ENCODE data around the gene CYP4F12.

Gene CYP4F12

DNA sequence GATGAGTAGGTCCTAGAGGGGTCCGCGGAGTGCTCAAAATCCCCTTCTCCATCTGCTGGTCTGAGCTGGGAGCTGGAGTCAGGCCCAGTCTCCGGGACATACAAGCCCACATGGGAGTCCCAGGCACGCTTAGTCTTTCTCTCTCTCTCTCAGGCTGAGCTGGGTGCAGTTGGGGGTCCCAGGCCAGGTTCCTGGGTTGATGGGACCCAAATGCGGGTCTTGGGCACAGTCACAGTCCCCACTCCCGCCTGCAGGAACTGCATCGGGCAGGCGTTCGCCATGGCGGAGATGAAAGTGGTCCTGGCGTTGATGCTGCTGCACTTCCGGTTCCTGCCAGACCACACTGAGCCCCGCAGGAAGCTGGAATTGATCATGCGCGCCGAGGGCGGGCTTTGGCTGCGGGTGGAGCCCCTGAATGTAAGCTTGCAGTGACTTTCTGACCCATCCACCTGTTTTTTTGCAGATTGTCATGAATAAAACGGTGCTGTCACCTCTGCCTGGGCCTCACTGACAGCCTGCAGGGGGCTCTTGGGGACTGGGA is 23.8 kb downstream of the CYP4F12 start:
- H3K9ac ChIP-seq (ENCODE audit: low read depth, low read length): no peak overlapping the region
- no peaks in the 10 kb centered on the region for H3K79me2 ChIP-seq (ENCODE audit: insufficient read depth, low read length)
- no peaks in the 10 kb centered on the region for H4K20me1 ChIP-seq (ENCODE audit: insufficient read depth, low read length)
- no peak overlapping the region for H3K4me3 ChIP-seq (ENCODE audit: low read depth in 1 of 2, low read length in 2 of 2)
- no peak for ATAC-seq (ENCODE audit: insufficient read depth, low read depth)
- DNase-seq: no peak
- no peak overlapping the region for H3K27ac ChIP-seq (ENCODE audit: low read length)
- no peak overlapping the region for H3K4me2 ChIP-seq (ENCODE audit: insufficient read depth, low read length)
- H2AFZ ChIP-seq (ENCODE audit: low read depth, low read length): no peak overlapping the region
- H3K4me1 ChIP-seq (ENCODE audit: insufficient read depth, low read length): no peaks in the 10 kb centered on the region
- H3K9me3 ChIP-seq (ENCODE audit: insufficient read depth, low read length, severe bottlenecking): no peaks in the 10 kb centered on the region
- H3K27me3 ChIP-seq (ENCODE audit: insufficient read depth, low read length, poor library complexity): no peaks in the 10 kb centered on the region
- TF ChIP-seq, protein P1, sequence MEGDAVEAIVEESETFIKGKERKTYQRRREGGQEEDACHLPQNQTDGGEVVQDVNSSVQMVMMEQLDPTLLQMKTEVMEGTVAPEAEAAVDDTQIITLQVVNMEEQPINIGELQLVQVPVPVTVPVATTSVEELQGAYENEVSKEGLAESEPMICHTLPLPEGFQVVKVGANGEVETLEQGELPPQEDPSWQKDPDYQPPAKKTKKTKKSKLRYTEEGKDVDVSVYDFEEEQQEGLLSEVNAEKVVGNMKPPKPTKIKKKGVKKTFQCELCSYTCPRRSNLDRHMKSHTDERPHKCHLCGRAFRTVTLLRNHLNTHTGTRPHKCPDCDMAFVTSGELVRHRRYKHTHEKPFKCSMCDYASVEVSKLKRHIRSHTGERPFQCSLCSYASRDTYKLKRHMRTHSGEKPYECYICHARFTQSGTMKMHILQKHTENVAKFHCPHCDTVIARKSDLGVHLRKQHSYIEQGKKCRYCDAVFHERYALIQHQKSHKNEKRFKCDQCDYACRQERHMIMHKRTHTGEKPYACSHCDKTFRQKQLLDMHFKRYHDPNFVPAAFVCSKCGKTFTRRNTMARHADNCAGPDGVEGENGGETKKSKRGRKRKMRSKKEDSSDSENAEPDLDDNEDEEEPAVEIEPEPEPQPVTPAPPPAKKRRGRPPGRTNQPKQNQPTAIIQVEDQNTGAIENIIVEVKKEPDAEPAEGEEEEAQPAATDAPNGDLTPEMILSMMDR (IDR thresholded peaks at IDR 0.05; ENCODE audit: borderline replicate concordance, extremely low read depth, low read length, poor library complexity, severe bottlenecking): no peak
- no peak for TF ChIP-seq EZH2 (IDR thresholded peaks at IDR 0.05; ENCODE audit: borderline replicate concordance, low read depth, low read length, severe bottlenecking)
- H3K36me3 ChIP-seq (ENCODE audit: insufficient read depth, low read length): no peaks in the 10 kb centered on the region

GRCh38 chr19:15701757-15702533 is 29.1 kb downstream of the CYP4F12 start:
- Histone ChIP-seq H3K9me3 (ENCODE audit: insufficient read depth, low read length, severe bottlenecking) (no peaks in the 10 kb centered on the region), H3K27ac (ENCODE audit: low read length) (no peak overlapping the region), H3K4me1 (ENCODE audit: insufficient read depth, low read length) (no peaks in the 10 kb centered on the region), H3K27me3 (ENCODE audit: insufficient read depth, low read length, poor library complexity) (no peaks in the 10 kb centered on the region), H3K4me3 (ENCODE audit: low read depth in 1 of 2, low read length in 2 of 2) (no peak overlapping the region), H3K36me3 (ENCODE audit: insufficient read depth, low read length) (no peaks in the 10 kb centered on the region), H4K20me1 (ENCODE audit: insufficient read depth, low read length) (no peaks in the 10 kb centered on the region), H3K4me2 (ENCODE audit: insufficient read depth, low read length) (no peak overlapping the region), H2AFZ (ENCODE audit: low read depth, low read length) (no peak overlapping the region), H3K9ac (ENCODE audit: low read depth, low read length) (no peak overlapping the region), H3K79me2 (ENCODE audit: insufficient read depth, low read length) (no peaks in the 10 kb centered on the region)
- ATAC-seq (ENCODE audit: insufficient read depth, low read depth): no peak
- TF ChIP-seq, protein P1 (IDR thresholded peaks at IDR 0.05; ENCODE audit: borderline replicate concordance, extremely low read depth, low read length, poor library complexity, severe bottlenecking): no peak
- TF ChIP-seq EZH2 (IDR thresholded peaks at IDR 0.05; ENCODE audit: borderline replicate concordance, low read depth, low read length, severe bottlenecking): no peak
- no peak for DNase-seq

DNA sequence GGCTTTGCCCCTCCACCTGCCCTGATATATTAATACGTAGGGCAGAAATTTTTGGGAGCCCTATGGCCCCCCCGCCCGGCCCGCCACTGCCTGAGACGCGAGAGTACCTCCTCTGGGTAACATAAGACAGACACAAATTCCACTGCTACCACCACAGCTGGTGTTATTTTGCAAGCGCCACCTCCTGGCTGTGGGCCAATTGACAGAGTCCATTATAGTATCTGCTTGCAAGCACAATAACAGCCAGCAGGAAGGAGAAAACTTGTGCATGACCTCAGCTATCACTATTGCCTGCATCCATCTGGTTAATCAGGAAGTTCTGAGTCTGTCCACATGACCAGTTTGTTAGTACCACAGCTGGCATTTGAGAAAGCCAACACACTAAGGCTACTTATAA is 29.6 kb downstream of the CYP4F12 start:
- Histone ChIP-seq H3K4me2 (ENCODE audit: insufficient read depth, low read length) (no peak overlapping the region), H3K27me3 (ENCODE audit: insufficient read depth, low read length, poor library complexity) (no peaks in the 10 kb centered on the region), H3K79me2 (ENCODE audit: insufficient read depth, low read length) (no peaks in the 10 kb centered on the region), H4K20me1 (ENCODE audit: insufficient read depth, low read length) (no peaks in the 10 kb centered on the region), H3K9ac (ENCODE audit: low read depth, low read length) (no peak overlapping the region), H3K4me3 (ENCODE audit: low read depth in 1 of 2, low read length in 2 of 2) (no peak overlapping the region), H3K9me3 (ENCODE audit: insufficient read depth, low read length, severe bottlenecking) (no peaks in the 10 kb centered on the region), H3K27ac (ENCODE audit: low read length) (no peak overlapping the region), H3K4me1 (ENCODE audit: insufficient read depth, low read length) (no peaks in the 10 kb centered on the region), H2AFZ (ENCODE audit: low read depth, low read length) (no peak overlapping the region), H3K36me3 (ENCODE audit: insufficient read depth, low read length) (no peaks in the 10 kb centered on the region)
- TF ChIP-seq EZH2 (IDR thresholded peaks at IDR 0.05; ENCODE audit: borderline replicate concordance, low read depth, low read length, severe bottlenecking): no peak
- TF ChIP-seq, protein P1 (IDR thresholded peaks at IDR 0.05; ENCODE audit: borderline replicate concordance, extremely low read depth, low read length, poor library complexity, severe bottlenecking): peak; percentile 43
- DNase-seq: peak; percentile 22
- no peak for ATAC-seq (ENCODE audit: insufficient read depth, low read depth)
